ENCODE results near the gene RSAD1. TPM values are rescaled to one million over a fixed set of nuclear protein-coding genes. Genes with fewer than 3 reads are reported as not detected.

RSAD1 gene
- polyA plus RNA-seq, 3 donors: 46.9 to 62.7 (median 48.7) TPM

DNA sequence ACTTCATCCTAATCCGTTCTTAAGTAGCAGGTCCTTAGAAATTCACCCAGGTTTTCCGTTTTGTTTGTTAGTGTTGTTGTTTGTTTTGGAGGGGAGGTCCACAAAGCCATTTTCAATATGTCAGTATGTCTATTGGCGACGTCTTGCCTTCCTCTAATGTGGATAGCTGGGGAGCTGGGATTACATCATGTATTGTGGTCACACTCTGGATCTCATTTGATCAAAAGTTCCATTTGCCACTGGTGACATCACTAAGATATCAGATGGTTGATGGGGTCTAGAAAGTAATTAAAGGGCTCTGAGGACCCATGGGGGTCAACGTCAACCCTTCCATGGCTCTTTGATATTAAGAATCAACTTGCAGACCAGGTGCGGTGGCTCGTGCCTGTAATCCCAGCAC lies 51.2 kb downstream of the RSAD1 start:
- DNase-seq (ENCODE audit: extremely low read depth in 1 of 11, low read depth in 9 of 11, low spot score in 4 of 11): no peak

DNA sequence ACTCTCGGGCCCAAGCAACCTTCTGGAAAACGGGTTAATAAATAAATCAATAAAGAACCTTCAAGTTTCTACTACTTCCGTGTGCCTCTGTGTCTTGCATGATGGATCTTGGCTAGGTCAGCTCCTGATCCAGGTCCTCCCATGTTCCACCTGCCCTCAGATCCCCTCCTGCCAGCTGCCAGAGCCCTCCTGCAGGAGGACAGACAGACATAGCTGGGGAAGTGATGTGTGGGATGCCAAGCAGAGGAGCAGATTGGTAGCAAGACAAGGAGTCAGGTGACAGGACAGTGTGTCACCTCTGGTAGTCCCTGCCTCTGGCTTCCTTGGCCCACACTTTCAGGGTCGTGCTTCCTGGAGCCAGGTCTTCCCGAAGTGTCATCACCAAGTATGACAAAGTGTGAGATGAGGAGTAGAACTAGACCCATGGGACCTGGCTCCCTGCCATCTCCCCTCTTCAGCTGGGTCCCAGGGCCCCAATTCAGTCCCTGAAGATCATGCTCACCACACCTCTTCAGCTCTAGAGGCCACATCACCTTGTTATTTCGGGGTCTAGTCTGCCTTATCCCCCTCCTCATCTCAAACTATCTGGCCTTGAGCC lies 52.9 kb downstream of the RSAD1 start:
- no peak for DNase-seq (ENCODE audit: extremely low read depth in 1 of 11, low read depth in 9 of 11, low spot score in 4 of 11)

DNA sequence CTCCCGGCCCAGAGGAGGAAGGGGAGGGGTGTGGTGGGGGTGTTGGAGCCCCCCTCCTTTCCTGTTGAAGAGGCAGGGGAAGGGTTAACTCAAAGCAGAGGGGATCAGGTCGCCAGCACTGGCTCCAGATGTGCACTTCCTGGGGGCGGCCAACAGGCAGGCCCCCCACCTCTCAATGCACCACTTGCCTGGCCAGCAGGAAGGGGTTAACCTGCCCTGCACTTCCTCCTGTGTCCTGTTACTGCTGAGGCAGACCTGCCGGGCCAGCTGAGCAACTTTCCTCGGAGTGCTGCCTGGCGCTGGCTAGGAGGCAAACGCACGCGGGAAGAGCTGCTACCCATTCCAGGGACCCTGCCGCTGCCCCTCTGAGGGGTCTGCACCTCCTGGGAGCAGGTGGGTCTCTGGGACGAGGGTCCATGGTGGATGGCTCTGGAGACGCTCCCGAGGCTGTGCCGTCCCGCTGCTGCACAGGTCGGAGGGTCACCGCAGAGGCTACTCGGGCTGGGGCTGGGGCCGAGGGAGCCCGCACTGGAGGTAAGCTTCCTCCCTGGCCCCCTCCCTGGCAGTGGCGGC lies 53.9 kb downstream of the RSAD1 start, which contains the start of gene EPN3:
Gene EPN3 (plus strand): TSS at position 284 of the 573 bp plus-strand sequence. CDS start 3,822 bp downstream, outside the sequence.
- no peak for DNase-seq (ENCODE audit: extremely low read depth in 1 of 11, low read depth in 9 of 11, low spot score in 4 of 11)

DNA sequence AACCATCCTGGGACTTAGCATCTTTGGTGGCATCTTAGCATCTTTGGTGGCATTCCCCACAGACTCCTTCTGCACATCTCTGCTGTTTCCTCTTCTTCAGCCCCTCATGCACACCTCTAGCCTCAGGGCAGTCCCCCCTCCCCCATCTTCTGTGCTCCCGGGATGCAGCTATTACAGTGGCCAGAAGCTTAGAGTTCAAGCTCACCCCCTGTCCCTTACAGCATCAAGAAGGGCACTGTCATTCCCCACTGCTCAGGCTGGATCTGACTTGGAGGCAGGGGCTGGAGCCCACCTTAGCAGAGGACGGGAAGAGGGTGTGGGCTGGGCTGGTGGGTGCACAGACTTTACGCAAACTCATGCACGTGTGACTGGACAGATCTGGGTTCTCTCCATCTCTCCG lies 54.5 kb downstream of the RSAD1 start:
- no peak for DNase-seq (ENCODE audit: extremely low read depth in 1 of 11, low read depth in 9 of 11, low spot score in 4 of 11)

DNA sequence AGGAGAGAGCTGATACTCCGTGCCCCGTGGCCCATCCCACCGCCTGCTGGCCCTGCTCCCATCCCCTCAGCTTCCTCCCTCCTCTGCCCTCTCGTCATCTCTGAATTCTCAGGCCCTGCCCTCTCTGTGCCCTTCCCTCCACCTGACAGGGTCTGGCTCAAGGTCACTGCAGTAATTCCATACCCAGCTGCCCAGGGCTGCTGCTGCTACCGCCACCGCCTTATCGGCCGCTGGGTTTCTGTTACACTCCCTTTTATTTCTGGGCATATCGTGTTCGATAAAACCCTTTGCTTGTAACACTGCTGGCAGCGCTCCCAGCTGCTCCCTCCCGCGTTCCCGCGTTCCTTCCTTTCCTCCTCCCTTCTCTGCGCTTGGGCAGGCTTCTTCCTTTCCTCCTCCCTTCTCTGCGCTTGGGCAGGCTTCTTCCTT lies 55.1 kb downstream of the RSAD1 start:
- peak in 3 of 11 donors; percentile 45 to 63 (median 49) for DNase-seq (ENCODE audit: extremely low read depth in 1 of 11, low read depth in 9 of 11, low spot score in 4 of 11)

DNA sequence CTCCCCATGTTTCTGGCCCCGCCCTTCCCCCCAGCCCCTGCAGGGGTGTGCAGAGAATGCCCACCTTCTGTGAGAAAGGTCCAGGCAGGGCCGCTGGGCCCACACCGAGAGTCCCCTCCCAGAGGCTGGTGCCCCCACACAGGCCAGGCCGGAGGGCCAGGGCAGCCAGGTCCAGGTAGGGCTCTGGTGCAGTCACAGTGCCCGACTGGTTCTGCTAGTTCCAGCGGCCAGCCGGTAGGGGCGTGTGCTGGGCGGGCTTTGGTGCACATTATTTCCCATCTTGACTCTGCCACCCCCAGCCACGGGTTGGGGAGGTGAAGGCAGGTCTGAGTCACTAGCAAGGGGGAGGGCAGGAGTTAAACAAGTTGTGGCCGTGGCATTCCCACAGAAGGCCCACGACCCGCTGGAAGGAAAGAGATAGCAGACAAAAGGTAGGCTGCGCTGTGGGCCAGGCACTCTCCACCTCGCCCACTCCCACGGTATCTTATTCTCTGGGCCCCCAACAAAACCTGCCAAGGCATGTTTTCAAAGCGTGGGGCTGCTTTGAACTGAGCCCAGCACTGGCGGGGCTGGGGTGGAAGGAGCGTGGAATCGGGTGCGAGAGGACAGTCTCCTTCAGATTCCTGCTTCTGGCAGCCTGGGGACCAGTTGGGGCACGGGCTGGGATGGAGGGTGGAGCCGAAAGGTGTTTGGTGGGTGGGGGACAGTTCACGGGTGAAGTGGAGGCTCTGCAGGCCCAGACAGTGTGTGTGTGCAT lies 55.7 kb downstream of the RSAD1 start:
- DNase-seq (ENCODE audit: extremely low read depth in 1 of 11, low read depth in 9 of 11, low spot score in 4 of 11): no peak

DNA sequence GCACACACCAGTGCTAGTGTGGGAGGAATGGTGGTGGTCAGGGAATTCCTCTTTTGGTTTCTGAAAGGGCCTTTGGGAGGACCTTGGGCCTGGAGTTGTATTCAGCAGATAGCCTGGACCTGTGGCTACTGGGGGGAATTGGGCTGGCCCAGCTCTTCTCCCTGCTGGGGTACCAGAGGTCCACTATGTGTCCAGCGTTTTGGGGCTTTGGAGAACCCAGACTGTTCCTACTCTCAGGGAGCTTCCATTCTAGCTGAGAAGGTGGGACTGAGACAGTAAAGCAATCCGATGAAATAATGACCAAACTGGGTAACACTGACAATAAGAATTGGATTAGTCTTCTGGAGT lies 56.3 kb downstream of the RSAD1 start:
- DNase-seq (ENCODE audit: extremely low read depth in 1 of 11, low read depth in 9 of 11, low spot score in 4 of 11): no peak

DNA sequence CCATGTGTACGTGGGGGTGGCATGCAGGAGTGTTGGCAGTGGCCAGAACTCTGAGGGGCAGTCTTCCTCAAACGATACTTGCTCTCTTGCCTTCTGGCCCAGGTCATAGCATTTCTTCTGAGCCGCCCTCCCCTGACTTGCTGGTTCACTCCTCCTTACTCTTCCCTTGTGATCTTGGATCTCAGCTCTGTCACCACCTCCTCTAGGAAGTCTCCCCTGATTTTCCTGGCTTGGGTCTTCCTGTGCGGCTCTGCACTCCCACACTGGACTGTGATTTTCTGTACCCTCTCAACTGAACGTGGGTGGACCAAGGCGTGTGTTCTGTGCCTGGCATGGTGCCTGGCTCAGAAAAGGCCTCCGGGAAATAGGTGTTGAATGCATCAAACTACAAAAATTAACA lies 56.7 kb downstream of the RSAD1 start:
- DNase-seq (ENCODE audit: extremely low read depth in 1 of 11, low read depth in 9 of 11, low spot score in 4 of 11): no peak

Other genes starting within 250 kb of the RSAD1 start
- 1 to 10 TPM; 1.7 to 3.3 (median 3.1) TPM for gene TMEM92, start 204.4 kb upstream of the RSAD1 start, polyA plus RNA-seq (ENCODE audit: insufficient read length in 3 of 3)
- gene XYLT2, start 132.7 kb upstream of the RSAD1 start, polyA plus RNA-seq (ENCODE audit: insufficient read length in 3 of 3): 10 to 100 TPM; 15.6 to 29.2 (median 25.7) TPM
- 10 to 100 TPM; 71.1 to 81.8 (median 74.9) TPM for gene MRPL27, start 105.7 kb upstream of the RSAD1 start, polyA plus RNA-seq (ENCODE audit: insufficient read length in 3 of 3)
- 10 to 100 TPM in 1 of 3 donors, 1 to 10 TPM in 2; 8.6 to 11.0 (median 9.5) TPM for gene EME1, start 105.6 kb upstream of the RSAD1 start, polyA plus RNA-seq (ENCODE audit: insufficient read length in 3 of 3)
- gene LRRC59, start 81.3 kb upstream of the RSAD1 start, polyA plus RNA-seq (ENCODE audit: insufficient read length in 3 of 3): 10 to 100 TPM; 54.4 to 68.9 (median 64.5) TPM
- gene ACSF2, start 52.6 kb upstream of the RSAD1 start, polyA plus RNA-seq (ENCODE audit: insufficient read length in 3 of 3): 100 to 1,000 TPM in 2 of 3 donors, 10 to 100 TPM in 1; 97.8 to 112 (median 110) TPM
- 1 to 10 TPM; 2.1 to 5.4 (median 2.2) TPM for gene CHAD, start 10.0 kb upstream of the RSAD1 start, polyA plus RNA-seq (ENCODE audit: insufficient read length in 3 of 3)
- gene MYCBPAP, start 29.6 kb downstream of the RSAD1 start, polyA plus RNA-seq (ENCODE audit: insufficient read length in 3 of 3): 1 to 10 TPM; 1.4 to 3.3 (median 2.2) TPM
- 10 to 100 TPM in 2 of 3 donors, 1 to 10 TPM in 1; 5.9 to 15.0 (median 13.4) TPM for gene EPN3, start 53.9 kb downstream of the RSAD1 start, polyA plus RNA-seq (ENCODE audit: insufficient read length in 3 of 3)
- gene SPATA20, start 68.3 kb downstream of the RSAD1 start, polyA plus RNA-seq (ENCODE audit: insufficient read length in 3 of 3): 10 to 100 TPM; 49.4 to 69.7 (median 55.5) TPM
- gene CACNA1G, start 81.9 kb downstream of the RSAD1 start, polyA plus RNA-seq (ENCODE audit: insufficient read length in 3 of 3): 1 to 10 TPM; 6.9 to 8.7 (median 8.3) TPM
- 10 to 100 TPM; 10.5 to 15.5 (median 12.9) TPM for gene ABCC3, start 156.0 kb downstream of the RSAD1 start, polyA plus RNA-seq (ENCODE audit: insufficient read length in 3 of 3)
- gene ANKRD40, start 229.1 kb downstream of the RSAD1 start, polyA plus RNA-seq (ENCODE audit: insufficient read length in 3 of 3): 10 to 100 TPM; 41.5 to 48.9 (median 43.0) TPM
- 100 to 1,000 TPM; 519 to 747 (median 689) TPM for gene LUC7L3, start 240.7 kb downstream of the RSAD1 start, polyA plus RNA-seq (ENCODE audit: insufficient read length in 3 of 3)

All from renal cortex interstitium (tissue), 11 donors.